Small intestine (tissue), 7 donors: ENCODE results near the gene LAGE3. TPM values are rescaled to one million over a fixed set of nuclear protein-coding genes. Genes with fewer than 3 reads are reported as not detected.
A peak's percentile ranks its signal among the peaks of the same experiment; 100 is the strongest.

Source experiments
- DNase-seq, 2 donors: peaks; one replicate each; pipeline versions ENCODE4 v3.0.0 to v3.0.0-alpha.2; 2013
- FAIRE-seq: peaks from 2 replicates; lab custom pipeline; 2012; peaks lifted over from hg19 to GRCh38; lab: Jason Lieb, UNC
- H3K27ac ChIP-seq, 3 donors: one replicate each; pipeline ENCODE4 v1.5.1; 2013; ENCODE audit warnings: low read length in 2 of 3, mild to moderate bottlenecking in 2 of 3, control low read depth in 1 of 3, inconsistent platforms in 1 of 3, low read depth in 1 of 3, moderate library complexity in 1 of 3
- H3K27me3 ChIP-seq, 3 donors: one replicate each; pipeline ENCODE4 v1.6.1; 2013; ENCODE audit warnings: low read length in 3 of 3, inconsistent platforms in 1 of 3; ENCODE audit not compliant: control insufficient read depth in 3 of 3, insufficient read depth in 3 of 3
- H3K36me3 ChIP-seq, 3 donors: one replicate each; pipeline ENCODE4 v1.6.1; 2013; ENCODE audit warnings: low read length in 3 of 3, inconsistent platforms in 1 of 3, low read depth in 1 of 3, mild to moderate bottlenecking in 1 of 3, moderate library complexity in 1 of 3; ENCODE audit not compliant: control insufficient read depth in 3 of 3, insufficient read depth in 2 of 3
- H3K4me1 ChIP-seq, 3 donors: one replicate each; pipeline ENCODE4 v1.6.1; 2013; ENCODE audit warnings: low read length in 2 of 3, inconsistent platforms in 1 of 3, low read depth in 1 of 3, mild to moderate bottlenecking in 1 of 3, moderate library complexity in 1 of 3; ENCODE audit not compliant: control insufficient read depth in 3 of 3, insufficient read depth in 2 of 3
- H3K4me3 ChIP-seq, 3 donors: one replicate each; pipeline ENCODE4 v1.5.1; 2013; ENCODE audit warnings: low read length in 3 of 3, control low read depth in 1 of 3, inconsistent platforms in 1 of 3, low read depth in 1 of 3, mild to moderate bottlenecking in 1 of 3, moderate library complexity in 1 of 3
- H3K9me3 ChIP-seq, 2 donors: one replicate each; pipeline ENCODE4 v1.6.1; 2013; ENCODE audit warnings: low read depth in 1 of 2, low read length in 1 of 2; ENCODE audit not compliant: control insufficient read depth in 2 of 2, insufficient read depth in 1 of 2
- WGBS, 3 donors: extraction: QIAGEN DNeasy Blood & Tissue Kit; methylation state at CpG; one replicate each; pipeline ENCODE4 v1.1.7; 2013; 5-methylcytosine and 5-hydroxymethylcytosine counted together
- polyA plus RNA-seq, 4 donors: library from polyadenylated mRNA; stranded (reverse) in 3 of 4; unstranded in 1 of 4; fragments of 200-250 nt in 3 of 4; fragments of 120-200 nt in 1 of 4; gene quantifications; one replicate each; pipeline versions ENCODE4 v1.2.1 to v1.2.3, GENCODE V29; 2013
- donor health status: healthy with polysubstance abuse.
- donor health status: control.
- donor health status: control.
- donor health status: Bipolar disorder and iron deficiency.
- donor health status: healthy.

Gene LAGE3
- polyA plus RNA-seq, 4 donors, result 8.1 to 26.6 (median 21.8) TPM

- WGBS, 3 donors, result 71 to 92% (median 85%) methylated on average over 3 of the region's 3 CpGs
- no peaks in the 10 kb centered on the region for H3K4me1 ChIP-seq
- no peaks in the 10 kb centered on the region for H3K9me3 ChIP-seq
- H3K4me3 ChIP-seq, result no peak overlapping the region
- DNase-seq, result no peak
- no peak for FAIRE-seq
- no peaks in the 10 kb centered on the region for H3K36me3 ChIP-seq
- H3K27ac ChIP-seq, result no peak overlapping the region
- H3K27me3 ChIP-seq, result no peaks in the 10 kb centered on the region
Observed at GRCh38 chrX:154494715-154495114, 15.6 kb upstream of the LAGE3 start.

- DNase-seq (peak; percentile 90 to 94), FAIRE-seq (no peak)
- H3K27ac ChIP-seq, result peak within 1 kb of the TSS; percentile 84 to 99 (median 99)
- H3K9me3 ChIP-seq, result no peaks in the 10 kb centered on the region
- H3K36me3 ChIP-seq, result peaks cover 0 to 17% (median 0%) of the 10 kb centered on the region in 3 donors
- H3K4me1 ChIP-seq, result peaks cover 0 to 8% (median 0%) of the 10 kb centered on the region in 3 donors
- peak within 1 kb of the TSS; percentile 41 to 86 (median 64) for H3K4me3 ChIP-seq
- 1 to 37% (median 7%) methylated on average over 14 to 71 of the region's 71 CpGs for WGBS, 3 donors
- no peaks in the 10 kb centered on the region for H3K27me3 ChIP-seq
Observed at GRCh38 chrX:154490414-154491083, 11.5 kb upstream of the LAGE3 start, which contains the start of gene SLC10A3. Gene SLC10A3, minus strand, starts transcription at chrX:154490629. Its CDS starts 1,689 bp downstream, at chrX:154488940.

- no peak for FAIRE-seq
- WGBS, 3 donors, result 0 to 42% (median 18%) methylated on average over 5 to 19 of the region's 19 CpGs
Observed at GRCh38 chrX:154490021-154490413, 10.9 kb upstream of the LAGE3 start.

GRCh38 chrX:154489182-154489581 lies 10.1 kb upstream of the LAGE3 start:
- H3K27me3 ChIP-seq, result no peaks in the 10 kb centered on the region
- peak overlapping the region in 1 of 3 donors; percentile 67 for H3K4me3 ChIP-seq
- H3K9me3 ChIP-seq, result no peaks in the 10 kb centered on the region
- WGBS, 3 donors, result 86 to 90% (median 88%) methylated on average over 3 to 4 of the region's 4 CpGs
- DNase-seq, result no peak
- peaks cover 0 to 31% (median 0%) of the 10 kb centered on the region in 3 donors for H3K36me3 ChIP-seq
- peaks cover 0 to 21% (median 0%) of the 10 kb centered on the region in 3 donors for H3K4me1 ChIP-seq
- H3K27ac ChIP-seq, result peak overlapping the region in 2 of 3 donors; percentile 80 to 92
- FAIRE-seq, result no peak

More at GRCh38 chrX:154490021-154490413, 10.9 kb upstream of the LAGE3 start:
- Histone ChIP-seq H3K4me1 (peaks cover 0 to 13% (median 0%) of the 10 kb centered on the region in 3 donors), H3K36me3 (peaks cover 0 to 22% (median 0%) of the 10 kb centered on the region in 3 donors), H3K27ac (peak overlapping the region; percentile 80 to 92 (median 81)), H3K27me3 (no peaks in the 10 kb centered on the region), H3K9me3 (no peaks in the 10 kb centered on the region), H3K4me3 (peak overlapping the region; percentile 41 to 67 (median 64))
- peak in 1 of 2 donors; percentile 19 for DNase-seq

GRCh38 chrX:154488336-154489075 lies 9.4 kb upstream of the LAGE3 start:
- WGBS, 3 donors, result 80 to 89% (median 86%) methylated on average over 14 to 20 of the region's 20 CpGs
- DNase-seq, result no peak
- no peak for FAIRE-seq

GRCh38 chrX:154487518-154488290 lies 8.6 kb upstream of the LAGE3 start:
- 87 to 95% (median 92%) methylated on average over 18 to 28 of the region's 28 CpGs for WGBS, 3 donors

More at GRCh38 chrX:154488336-154489075, 9.4 kb upstream of the LAGE3 start:
- Histone ChIP-seq H3K27ac (no peak overlapping the region), H3K27me3 (no peaks in the 10 kb centered on the region), H3K4me1 (peaks cover 0 to 22% (median 0%) of the 10 kb centered on the region in 3 donors), H3K36me3 (peaks cover 0 to 36% (median 0%) of the 10 kb centered on the region in 3 donors), H3K9me3 (no peaks in the 10 kb centered on the region), H3K4me3 (no peak overlapping the region)

GRCh38 chrX:154486396-154487207 lies 7.5 kb upstream of the LAGE3 start, which contains the start of gene UBL4A:
Gene UBL4A, minus strand, starts transcription at chrX:154486615. Its CDS starts 31 bp downstream, at chrX:154486584.
- peaks cover 0 to 22% (median 0%) of the 10 kb centered on the region in 3 donors for H3K4me1 ChIP-seq
- WGBS, 3 donors, result 1 to 36% (median 11%) methylated on average over 7 to 95 of the region's 95 CpGs
- H3K27ac ChIP-seq, result peak within 1 kb of the TSS; percentile 74 to 84 (median 75)
- DNase-seq, result peak; percentile 52 to 74
- FAIRE-seq, result no peak
- H3K4me3 ChIP-seq, result peak within 1 kb of the TSS; percentile 50 to 63 (median 53)
- H3K36me3 ChIP-seq, result peaks cover 0 to 39% (median 0%) of the 10 kb centered on the region in 3 donors
- H3K27me3 ChIP-seq, result no peaks in the 10 kb centered on the region
- H3K9me3 ChIP-seq, result no peaks in the 10 kb centered on the region

More at GRCh38 chrX:154487518-154488290, 8.6 kb upstream of the LAGE3 start:
- H3K27me3 ChIP-seq, result no peaks in the 10 kb centered on the region
- peaks cover 0 to 22% (median 0%) of the 10 kb centered on the region in 3 donors for H3K4me1 ChIP-seq
- no peaks in the 10 kb centered on the region for H3K9me3 ChIP-seq
- FAIRE-seq, result no peak
- H3K27ac ChIP-seq, result no peak overlapping the region
- no peak overlapping the region for H3K4me3 ChIP-seq
- peaks cover 0 to 39% (median 0%) of the 10 kb centered on the region in 3 donors for H3K36me3 ChIP-seq
- DNase-seq, result no peak
